PFSK-1 (cell line): ENCODE results near the gene PHACTR1.

Source experiments
- FOXP2 ChIP-seq: optimal IDR thresholded peaks from 2 replicates; pipeline ENCODE3; 2011; ENCODE audit warnings: borderline replicate concordance, control low read depth, inconsistent platforms; ENCODE audit not compliant: insufficient read depth; ENCODE audit errors: extremely low read length, extremely low read depth
- POLR2AphosphoS5 ChIP-seq: IDR thresholded peaks from 2 replicates; pipeline ENCODE4 v1.6.1; 2012; ENCODE audit warnings: low read depth, mild to moderate bottlenecking, control low read depth, low read length, moderate library complexity
- SIN3A ChIP-seq: IDR thresholded peaks from 2 replicates; pipeline ENCODE4 v1.6.1; 2012; ENCODE audit warnings: mild to moderate bottlenecking, low read length, moderate library complexity, borderline replicate concordance; ENCODE audit not compliant: insufficient read depth
- TAF1 ChIP-seq: IDR thresholded peaks from 2 replicates; pipeline ENCODE4 v1.6.1; 2012; ENCODE audit warnings: low read length, control low read depth, borderline replicate concordance; ENCODE audit not compliant: insufficient read depth
- TF ChIP-seq, protein P1 (sequence below), 2 experiments: IDR thresholded peaks; 2 replicates each; pipeline versions ENCODE4 v1.6.1 to v1.8.0; 2011 to 2012; ENCODE audit warnings: low read depth in 2 of 2, low read length in 2 of 2, control low read depth in 1 of 2, inconsistent platforms in 1 of 2, mild to moderate bottlenecking in 1 of 2, moderate library complexity in 1 of 2; ENCODE audit not compliant: insufficient read depth in 1 of 2

PHACTR1 gene

GRCh38 chr6:12849809-12850198, 133.2 kb downstream of the PHACTR1 start:
- TF ChIP-seq SIN3A (no peak), POLR2AphosphoS5 (no peak), TAF1 (no peak), FOXP2 (no peak)
- TF ChIP-seq, protein P1, sequence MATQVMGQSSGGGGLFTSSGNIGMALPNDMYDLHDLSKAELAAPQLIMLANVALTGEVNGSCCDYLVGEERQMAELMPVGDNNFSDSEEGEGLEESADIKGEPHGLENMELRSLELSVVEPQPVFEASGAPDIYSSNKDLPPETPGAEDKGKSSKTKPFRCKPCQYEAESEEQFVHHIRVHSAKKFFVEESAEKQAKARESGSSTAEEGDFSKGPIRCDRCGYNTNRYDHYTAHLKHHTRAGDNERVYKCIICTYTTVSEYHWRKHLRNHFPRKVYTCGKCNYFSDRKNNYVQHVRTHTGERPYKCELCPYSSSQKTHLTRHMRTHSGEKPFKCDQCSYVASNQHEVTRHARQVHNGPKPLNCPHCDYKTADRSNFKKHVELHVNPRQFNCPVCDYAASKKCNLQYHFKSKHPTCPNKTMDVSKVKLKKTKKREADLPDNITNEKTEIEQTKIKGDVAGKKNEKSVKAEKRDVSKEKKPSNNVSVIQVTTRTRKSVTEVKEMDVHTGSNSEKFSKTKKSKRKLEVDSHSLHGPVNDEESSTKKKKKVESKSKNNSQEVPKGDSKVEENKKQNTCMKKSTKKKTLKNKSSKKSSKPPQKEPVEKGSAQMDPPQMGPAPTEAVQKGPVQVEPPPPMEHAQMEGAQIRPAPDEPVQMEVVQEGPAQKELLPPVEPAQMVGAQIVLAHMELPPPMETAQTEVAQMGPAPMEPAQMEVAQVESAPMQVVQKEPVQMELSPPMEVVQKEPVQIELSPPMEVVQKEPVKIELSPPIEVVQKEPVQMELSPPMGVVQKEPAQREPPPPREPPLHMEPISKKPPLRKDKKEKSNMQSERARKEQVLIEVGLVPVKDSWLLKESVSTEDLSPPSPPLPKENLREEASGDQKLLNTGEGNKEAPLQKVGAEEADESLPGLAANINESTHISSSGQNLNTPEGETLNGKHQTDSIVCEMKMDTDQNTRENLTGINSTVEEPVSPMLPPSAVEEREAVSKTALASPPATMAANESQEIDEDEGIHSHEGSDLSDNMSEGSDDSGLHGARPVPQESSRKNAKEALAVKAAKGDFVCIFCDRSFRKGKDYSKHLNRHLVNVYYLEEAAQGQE (IDR thresholded peaks at IDR 0.05; ENCODE audit: insufficient read depth in 1 of 2, low read depth in 2 of 2, low read length in 2 of 2) = no peak

DNA sequence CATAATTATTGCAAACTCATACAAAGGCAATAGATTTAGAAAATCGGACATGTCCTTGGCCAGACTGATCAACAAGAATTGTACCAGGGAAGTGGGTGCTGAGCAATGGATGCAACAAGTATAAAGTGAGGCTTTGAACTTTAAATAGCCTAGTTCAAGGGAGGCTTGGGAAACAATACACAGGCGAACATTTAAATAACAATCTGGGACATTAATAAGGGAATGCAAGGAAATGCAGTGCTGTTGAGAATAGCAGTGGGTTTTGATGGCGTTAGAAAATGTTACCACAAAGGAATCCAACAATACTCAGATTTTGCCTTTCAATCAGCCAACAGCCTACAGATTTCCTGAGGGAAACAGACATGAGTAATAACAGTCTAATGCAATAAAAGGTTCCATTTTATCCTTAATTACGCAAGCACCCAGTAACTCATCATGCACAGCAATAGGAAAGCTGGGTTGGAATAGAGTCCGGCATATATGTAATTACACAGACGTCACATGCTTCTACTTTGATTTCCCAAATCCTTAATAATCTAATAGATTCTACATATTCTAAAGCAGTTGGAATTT, 134.6 kb downstream of the PHACTR1 start:
- TF ChIP-seq FOXP2 (no peak), POLR2AphosphoS5 (no peak), SIN3A (no peak), TAF1 (no peak)
- TF ChIP-seq, protein P1 (IDR thresholded peaks at IDR 0.05; ENCODE audit: insufficient read depth in 1 of 2, low read depth in 2 of 2, low read length in 2 of 2) = no peak

DNA sequence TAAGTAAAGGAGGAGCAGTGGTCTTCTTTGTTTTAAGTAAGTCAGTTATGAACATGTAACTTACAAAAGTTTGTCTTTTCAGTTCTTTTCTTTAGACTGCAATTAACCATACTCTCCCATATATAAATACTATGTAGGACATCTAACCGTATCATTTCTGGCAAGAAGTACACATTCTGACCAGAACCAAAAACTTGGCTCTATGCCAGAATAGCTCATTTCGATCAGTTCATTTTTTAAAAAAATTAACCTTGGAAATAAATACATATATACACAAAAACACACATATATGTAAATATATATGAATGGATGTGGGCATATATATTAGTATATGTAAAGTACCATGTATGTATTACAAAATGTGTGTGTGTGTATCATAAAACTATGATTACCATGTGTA, 145.0 kb downstream of the PHACTR1 start:
- no peak for TF ChIP-seq FOXP2
- TF ChIP-seq TAF1 = no peak
- TF ChIP-seq POLR2AphosphoS5 = no peak
- TF ChIP-seq, protein P1 (IDR thresholded peaks at IDR 0.05; ENCODE audit: insufficient read depth in 1 of 2, low read depth in 2 of 2, low read length in 2 of 2) = no peak
- no peak for TF ChIP-seq SIN3A

DNA sequence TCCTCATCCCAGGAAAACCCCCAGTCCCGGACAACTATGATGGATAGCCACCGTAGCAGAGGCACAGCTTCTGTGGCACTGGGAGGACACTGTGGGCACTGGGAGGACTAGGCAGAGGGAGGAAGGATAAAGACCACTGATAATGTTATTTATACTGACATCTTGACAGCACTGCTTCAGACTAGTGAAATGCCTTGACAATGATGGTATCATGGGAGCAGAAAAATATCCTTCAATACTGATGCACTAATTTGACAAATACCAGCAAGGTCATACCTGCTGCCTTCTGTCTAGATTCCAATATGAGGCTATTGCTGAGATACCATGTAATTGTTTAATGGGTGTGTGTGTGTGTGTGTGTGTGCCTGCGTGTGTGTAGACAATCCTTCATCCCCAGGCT, 148.6 kb downstream of the PHACTR1 start:
- TF ChIP-seq FOXP2 (no peak), POLR2AphosphoS5 (no peak), TAF1 (no peak), SIN3A (no peak)
- TF ChIP-seq, protein P1 (IDR thresholded peaks at IDR 0.05; ENCODE audit: insufficient read depth in 1 of 2, low read depth in 2 of 2, low read length in 2 of 2) = no peak
